ENCODE data around the gene GTF2IRD2.
"Not testable (repeated sequence)": the region's sequence is repeated elsewhere in the genome, so short reads cannot be mapped to it uniquely, and the experiment has no call there.

GTF2IRD2 gene

GRCh38 chr7:74850833-74851721 is at the start of gene GTF2IRD2:
GTF2IRD2 (minus strand) TSS chr7:74851605; CDS start chr7:74836378, 15,227 bp downstream.
- DNase-seq (ENCODE audit: low spot score) = peak; percentile 1

- peak; percentile 80 for DNase-seq (ENCODE audit: low spot score)
These were observed 39.0 kb upstream of the GTF2IRD2 start for GRCh38 chr7:74890158-74891123.

DNA sequence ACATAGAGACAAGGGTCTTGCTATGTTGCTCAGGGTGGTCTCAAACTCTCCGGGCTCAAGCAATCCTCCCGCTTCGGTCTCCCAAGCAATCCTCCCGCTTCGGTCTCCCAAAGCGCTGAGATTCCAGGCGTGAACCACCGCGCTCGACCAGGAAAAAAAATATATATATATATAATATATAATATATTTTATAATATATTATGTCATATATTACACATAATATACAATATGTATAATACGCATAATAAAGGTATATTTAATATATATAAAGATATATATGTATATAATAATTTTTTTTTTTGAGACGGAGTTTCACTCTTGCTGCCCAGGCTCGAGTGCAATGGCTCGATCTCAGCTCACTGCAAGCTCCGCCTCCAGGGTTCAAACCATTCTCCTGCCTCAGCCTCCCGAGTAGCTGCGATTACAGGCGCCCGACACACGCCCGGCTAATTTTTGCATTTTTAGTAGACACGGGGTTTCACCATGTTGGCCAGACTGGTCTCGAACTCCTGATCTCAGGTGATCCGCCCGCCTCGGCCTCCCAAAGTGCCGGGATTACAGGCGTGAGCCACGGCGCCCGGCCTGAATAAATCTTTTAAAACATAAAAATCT is 38.2 kb upstream of the GTF2IRD2 start:
- DNase-seq (ENCODE audit: low spot score) = not testable (repeated sequence)

GRCh38 chr7:74885295-74885694 is 33.9 kb upstream of the GTF2IRD2 start:
- DNase-seq (ENCODE audit: low spot score) = not testable (repeated sequence)

- DNase-seq (ENCODE audit: low spot score) = not testable (repeated sequence)
These were observed 30.7 kb upstream of the GTF2IRD2 start for GRCh38 chr7:74882110-74882509.

DNA sequence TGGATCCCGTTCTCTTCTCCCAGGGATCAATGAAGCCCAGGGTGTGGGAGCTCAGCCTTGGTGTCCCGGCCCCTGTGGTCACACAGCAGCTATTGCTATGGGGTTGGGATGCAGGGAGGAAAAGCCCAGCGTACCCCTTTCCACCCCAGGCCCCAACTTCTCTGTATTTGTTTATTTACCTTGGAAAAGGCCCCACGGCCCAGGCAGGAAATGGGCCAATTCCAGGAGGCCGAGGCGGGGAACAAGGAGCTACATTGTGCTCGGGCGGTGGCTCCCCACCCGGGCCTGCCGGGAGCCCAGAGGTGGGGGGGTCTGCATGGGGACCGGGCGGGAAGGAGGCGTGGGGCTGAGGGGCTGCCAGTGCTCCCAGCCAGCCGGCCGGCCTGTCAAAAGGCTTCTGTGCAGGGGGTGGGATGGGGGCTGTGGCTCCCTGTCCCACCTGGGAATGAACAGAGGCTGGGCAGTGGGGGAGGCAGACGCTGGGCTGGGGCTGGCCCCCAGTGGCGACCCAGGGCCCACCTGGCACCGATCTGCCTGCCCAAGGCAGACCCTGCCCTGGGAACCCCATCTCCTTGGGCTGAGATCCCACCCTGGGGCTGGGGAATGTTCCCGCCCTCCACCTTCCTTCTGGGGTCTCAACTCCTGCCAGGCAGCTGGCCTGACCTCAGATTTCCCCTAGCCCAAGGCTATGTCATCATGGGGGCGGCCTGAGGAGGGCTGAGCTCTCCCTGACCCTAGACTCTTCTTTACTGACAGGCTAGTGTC is 23.5 kb upstream of the GTF2IRD2 start:
- DNase-seq (ENCODE audit: low spot score) = peak; percentile 52

DNA sequence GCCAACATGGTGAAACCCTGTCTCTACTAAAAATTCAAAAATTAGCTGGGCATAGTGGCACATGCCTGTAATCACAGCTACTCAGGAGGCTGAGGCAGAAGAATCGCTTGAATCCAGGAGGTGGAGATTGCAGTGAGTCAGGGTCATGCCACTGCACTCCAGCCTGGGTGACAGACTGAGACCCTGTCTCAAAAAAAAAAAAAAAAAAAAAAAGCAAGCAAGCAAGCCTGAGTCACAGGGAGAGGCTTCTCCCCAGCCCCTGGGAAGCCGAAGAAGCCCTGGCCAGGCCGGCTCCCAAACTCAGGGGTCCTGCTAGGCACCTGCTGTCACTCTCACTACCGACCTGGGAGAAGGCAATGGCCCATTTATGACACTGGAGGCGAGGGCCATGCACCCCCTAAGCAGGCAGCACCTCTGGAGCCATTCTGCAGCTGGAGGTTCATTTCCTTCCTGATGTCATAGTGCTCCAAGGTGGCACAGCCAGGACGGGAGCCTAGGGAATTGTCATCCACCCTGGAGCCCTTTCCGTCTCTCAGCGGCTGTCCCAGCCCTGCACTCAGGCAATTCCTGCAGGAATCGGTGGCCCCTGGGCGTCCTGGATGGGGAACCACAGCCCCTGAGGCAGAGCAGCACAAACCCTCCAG is 22.8 kb upstream of the GTF2IRD2 start:
- DNase-seq (ENCODE audit: low spot score) = not testable (repeated sequence)

GRCh38 chr7:74872542-74872941 is 21.1 kb upstream of the GTF2IRD2 start:
- DNase-seq (ENCODE audit: low spot score) = not testable (repeated sequence)

GRCh38 chr7:74865777-74866176 is 14.4 kb upstream of the GTF2IRD2 start:
- not testable (repeated sequence) for DNase-seq (ENCODE audit: low spot score)

DNA sequence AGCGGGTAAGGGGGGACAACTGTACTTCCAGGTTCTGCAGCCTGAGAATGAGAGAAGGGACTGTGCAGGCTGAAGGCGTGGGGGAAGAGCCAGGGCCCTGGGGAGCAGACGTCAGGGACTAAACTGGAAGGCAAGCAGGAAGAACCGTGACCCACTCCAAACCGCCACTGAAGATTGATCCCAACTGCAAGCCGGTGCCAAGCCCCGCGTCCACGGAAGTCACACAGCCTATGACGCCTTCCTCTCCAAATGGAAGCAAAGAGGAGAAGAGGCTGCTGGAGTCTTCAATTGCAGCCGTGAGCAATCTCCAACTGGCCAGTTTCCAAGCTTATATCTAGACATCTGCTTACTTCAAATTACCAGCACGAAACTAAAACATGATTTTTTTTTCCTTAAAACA is 1.6 kb downstream of the GTF2IRD2 start:
- not testable (repeated sequence) for DNase-seq (ENCODE audit: low spot score)

- DNase-seq (ENCODE audit: low spot score) = not testable (repeated sequence)
These were observed 21.0 kb downstream of the GTF2IRD2 start for GRCh38 chr7:74830411-74830810.

- DNase-seq (ENCODE audit: low spot score) = not testable (repeated sequence)
These were observed 21.4 kb downstream of the GTF2IRD2 start for GRCh38 chr7:74829959-74830358.

GRCh38 chr7:74821259-74821658 is 30.1 kb downstream of the GTF2IRD2 start:
- not testable (repeated sequence) for DNase-seq (ENCODE audit: low spot score)

GRCh38 chr7:74820146-74820805 is 31.1 kb downstream of the GTF2IRD2 start:
- DNase-seq (ENCODE audit: low spot score) = not testable (repeated sequence)

- DNase-seq (ENCODE audit: low spot score) = not testable (repeated sequence)
These were observed 35.5 kb downstream of the GTF2IRD2 start for GRCh38 chr7:74815882-74816281.

DNA sequence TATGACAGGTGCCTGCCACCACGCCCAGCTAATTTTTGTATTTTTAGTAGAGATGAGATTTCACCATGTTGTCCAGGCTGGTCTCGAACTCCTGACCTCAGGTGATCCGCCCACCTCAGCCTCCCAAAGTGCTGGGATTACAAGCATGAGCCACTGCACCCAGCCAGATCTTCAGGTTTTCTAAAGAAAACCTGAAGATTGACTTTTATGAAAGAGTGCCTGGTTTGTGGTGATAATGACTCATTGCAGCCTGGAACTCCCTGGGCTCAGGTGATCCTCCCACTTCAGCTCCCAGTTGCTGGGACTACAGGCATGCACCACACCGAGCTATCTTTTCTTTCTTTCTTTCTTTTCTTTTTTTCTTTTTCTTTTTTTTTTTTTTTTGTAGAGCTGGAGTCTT is 52.8 kb downstream of the GTF2IRD2 start:
- not testable (repeated sequence) for DNase-seq (ENCODE audit: low spot score)

DNA sequence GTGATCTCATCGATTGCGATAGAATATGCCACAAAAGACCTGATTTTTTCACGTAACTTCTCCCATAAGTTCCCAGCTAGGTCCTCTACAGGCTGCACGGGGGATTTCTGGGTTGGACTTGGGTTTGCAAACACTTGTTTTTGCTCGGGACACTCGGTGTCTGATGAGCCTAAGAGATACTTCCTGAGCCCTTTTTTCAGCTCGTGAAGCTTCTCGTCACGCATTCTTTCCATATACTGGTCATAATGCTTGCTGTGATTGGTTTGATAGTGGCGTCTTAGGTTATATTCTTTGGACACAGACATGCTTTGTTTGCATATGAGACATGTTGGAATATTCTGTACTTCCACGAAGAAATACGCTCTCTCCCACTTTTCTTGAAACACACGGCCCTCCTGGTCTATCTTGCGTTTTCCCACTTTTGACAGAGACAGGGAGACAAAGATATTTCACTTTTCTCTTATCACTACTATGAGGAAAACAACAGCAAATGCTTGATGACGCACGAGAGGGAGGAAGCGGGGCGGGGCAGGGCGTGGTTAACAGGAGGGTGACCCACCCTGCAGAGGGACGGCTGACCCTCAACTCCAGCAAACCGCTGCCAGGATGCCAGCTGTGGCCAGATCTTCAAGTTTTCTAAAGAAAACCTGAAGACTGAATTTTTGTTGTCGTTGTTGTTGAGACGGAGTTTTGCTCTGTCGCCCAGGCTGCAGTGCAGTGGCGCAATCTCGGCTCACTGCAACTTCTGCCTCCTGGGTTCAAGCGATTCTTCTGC is 53.4 kb downstream of the GTF2IRD2 start:
- DNase-seq (ENCODE audit: low spot score) = not testable (repeated sequence)

GRCh38 chr7:74789200-74789736 is 62.1 kb downstream of the GTF2IRD2 start:
- DNase-seq (ENCODE audit: low spot score) = not testable (repeated sequence)

All from Ammon's horn (tissue), 1 donor.